Vagina (tissue), 2 donors: ENCODE results near the gene UGT2B7. TPM values are rescaled to one million over a fixed set of nuclear protein-coding genes. Genes with fewer than 3 reads are reported as not detected.

ENCODE experiments used
- DNase-seq, 2 donors: peaks; one replicate each; pipeline ENCODE4 v3.0.0-alpha.2; 2017; ENCODE audit errors: extremely low spot score in 2 of 2
- H3K27ac ChIP-seq: fragments of 200-600 bp; sonication (generic); one replicate; pipeline ENCODE4 v1.5.1; 2019
- H3K27me3 ChIP-seq: fragments of 200-600 bp; sonication (generic); one replicate; pipeline ENCODE4 v1.5.1; 2019
- H3K36me3 ChIP-seq, 2 donors: fragments of 200-600 bp; sonication (generic); one replicate each; pipeline ENCODE4 v1.5.1; 2017 to 2019
- H3K4me1 ChIP-seq: fragments of 200-600 bp; sonication (generic); one replicate; pipeline ENCODE4 v1.5.1; 2019
- H3K4me3 ChIP-seq, 2 donors: fragments of 200-600 bp; sonication (generic); 1 replicate in 1 of 2; 2 replicates in 1 of 2; pipeline ENCODE4 v1.5.1; 2016 to 2019
- H3K9me3 ChIP-seq: fragments of 200-600 bp; sonication (generic); one replicate; pipeline ENCODE4 v1.5.1; 2019
- CTCF ChIP-seq, 3 experiments: fragments of 450-650 bp in 2 of 3; fragments of 200-600 bp in 1 of 3; sonication (generic) in 1 of 3; IDR thresholded peaks; one replicate each; pipeline ENCODE4 v1.5.1; 2017 to 2019; ENCODE audit warnings: antibody characterized with exemption in 3 of 3, mild to moderate bottlenecking in 2 of 3, moderate library complexity in 2 of 3
- POLR2A ChIP-seq, 2 donors: fragments of 450-650 bp; IDR thresholded peaks; one replicate each; pipeline ENCODE4 v1.6.1; 2017; ENCODE audit warnings: antibody characterized with exemption in 2 of 2, mild to moderate bottlenecking in 2 of 2, moderate library complexity in 2 of 2
- POLR2AphosphoS5 ChIP-seq, 2 donors: sonication (generic); formaldehyde crosslinking; IDR thresholded peaks; one replicate each; pipeline ENCODE4 v1.9.0; 2017; ENCODE audit warnings: antibody characterized with exemption in 2 of 2, mild to moderate bottlenecking in 2 of 2, low read depth in 1 of 2; ENCODE audit not compliant: insufficient read depth in 1 of 2
- intact Hi-C: fragments of 100-400 bp; cut with DNase I; formaldehyde crosslinking; loops from one replicate; pipeline ENCODE4 v1.15.1; 2023
- total RNA-seq: library from RNA; depleted of rRNA; stranded (reverse); fragments of >200 nt; gene quantifications from one replicate; pipeline ENCODE4 v1.2.3, GENCODE V29; 2016

The UGT2B7 gene
- total RNA-seq, 1 donor from 2014 or later = not detected

GRCh38 chr4:69154021-69154420, 57.7 kb downstream of the UGT2B7 start:
- TF ChIP-seq CTCF (IDR thresholded peaks at IDR 0.05) (no peak), POLR2A (IDR thresholded peaks at IDR 0.05) (no peak), POLR2AphosphoS5 (IDR thresholded peaks at IDR 0.05; ENCODE audit: insufficient read depth in 1 of 2, low read depth in 1 of 2) (no peak)
- Histone ChIP-seq H3K4me1 (no peaks in the 10 kb centered on the region), H3K4me3 (no peak overlapping the region), H3K36me3 (no peaks in the 10 kb centered on the region), H3K27ac (no peak overlapping the region), H3K9me3 (no peaks in the 10 kb centered on the region), H3K27me3 (no peaks in the 10 kb centered on the region)
- no peak for DNase-seq
- intact Hi-C loops = no loop called here

- TF ChIP-seq POLR2A (IDR thresholded peaks at IDR 0.05) (no peak), POLR2AphosphoS5 (IDR thresholded peaks at IDR 0.05; ENCODE audit: insufficient read depth in 1 of 2, low read depth in 1 of 2) (no peak), CTCF (IDR thresholded peaks at IDR 0.05) (no peak)
- no peaks in the 10 kb centered on the region for H3K36me3 ChIP-seq
- H3K4me3 ChIP-seq = no peak overlapping the region
- H3K27ac ChIP-seq = no peak overlapping the region
- no peaks in the 10 kb centered on the region for H3K9me3 ChIP-seq
- intact Hi-C loops = loop anchor here (5.0 kb wide), 1 partner anchor 790 kb away; no protein-coding TSS in a partner anchor
- DNase-seq = no peak
- no peaks in the 10 kb centered on the region for H3K27me3 ChIP-seq
- H3K4me1 ChIP-seq = no peaks in the 10 kb centered on the region
Observed at GRCh38 chr4:69156913-69157312, 60.6 kb downstream of the UGT2B7 start.

Other genes starting within 250 kb of the UGT2B7 start
- gene UGT2A3, start 144.7 kb upstream of the UGT2B7 start, total RNA-seq = not detected
- not detected for gene UGT2B11, start 118.3 kb downstream of the UGT2B7 start, total RNA-seq
- not detected for gene UGT2B28, start 184.0 kb downstream of the UGT2B7 start, total RNA-seq